ENCODE data around the gene LRRC37A3.

DNA sequence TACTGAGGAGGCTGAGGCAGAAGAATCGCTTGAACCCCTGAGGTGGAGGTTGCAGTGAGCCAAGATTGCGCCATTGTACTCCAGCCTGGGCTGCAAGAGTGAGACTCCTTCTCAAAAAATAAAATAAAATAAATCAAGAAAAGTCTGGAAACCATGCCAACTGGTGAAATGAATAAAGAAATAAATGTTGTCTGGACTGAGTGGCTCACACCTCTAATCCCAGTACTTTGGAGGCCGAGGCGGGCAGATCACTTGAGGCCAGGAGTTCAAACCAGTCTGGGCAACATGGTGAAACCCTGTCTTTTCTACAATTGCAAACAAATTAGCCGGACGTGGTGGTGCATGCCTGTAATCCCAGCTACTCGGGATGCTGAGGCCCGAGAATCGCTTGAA lies 744 bp upstream of the LRRC37A3 start:
- TF ChIP-seq, protein P1, sequence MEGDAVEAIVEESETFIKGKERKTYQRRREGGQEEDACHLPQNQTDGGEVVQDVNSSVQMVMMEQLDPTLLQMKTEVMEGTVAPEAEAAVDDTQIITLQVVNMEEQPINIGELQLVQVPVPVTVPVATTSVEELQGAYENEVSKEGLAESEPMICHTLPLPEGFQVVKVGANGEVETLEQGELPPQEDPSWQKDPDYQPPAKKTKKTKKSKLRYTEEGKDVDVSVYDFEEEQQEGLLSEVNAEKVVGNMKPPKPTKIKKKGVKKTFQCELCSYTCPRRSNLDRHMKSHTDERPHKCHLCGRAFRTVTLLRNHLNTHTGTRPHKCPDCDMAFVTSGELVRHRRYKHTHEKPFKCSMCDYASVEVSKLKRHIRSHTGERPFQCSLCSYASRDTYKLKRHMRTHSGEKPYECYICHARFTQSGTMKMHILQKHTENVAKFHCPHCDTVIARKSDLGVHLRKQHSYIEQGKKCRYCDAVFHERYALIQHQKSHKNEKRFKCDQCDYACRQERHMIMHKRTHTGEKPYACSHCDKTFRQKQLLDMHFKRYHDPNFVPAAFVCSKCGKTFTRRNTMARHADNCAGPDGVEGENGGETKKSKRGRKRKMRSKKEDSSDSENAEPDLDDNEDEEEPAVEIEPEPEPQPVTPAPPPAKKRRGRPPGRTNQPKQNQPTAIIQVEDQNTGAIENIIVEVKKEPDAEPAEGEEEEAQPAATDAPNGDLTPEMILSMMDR (IDR thresholded peaks at IDR 0.05): no peak
- TF ChIP-seq ZFX (IDR thresholded peaks at IDR 0.05; ENCODE audit: borderline replicate concordance): no peak
